Thoracic aorta (tissue), 2 donors: ENCODE data around the gene CKAP2L. TPM values are rescaled to one million over a fixed set of nuclear protein-coding genes. Genes with fewer than 3 reads are reported as not detected.
A peak's percentile ranks its signal among the peaks of the same experiment; 100 is the strongest.

Experiments
- ATAC-seq: fragments of 150-250 bp; one replicate; pipeline ENCODE4 v1.8.0; 2017; ENCODE audit warnings: low read depth; ENCODE audit not compliant: insufficient number of reproducible peaks, low FRiP score
- DNase-seq: peaks from one replicate; pipeline ENCODE4 v3.0.0-alpha.2; 2020; ENCODE audit warnings: low spot score
- H3K27ac ChIP-seq, 2 donors: fragments of 200-600 bp; sonication (generic); 1 replicate in 1 of 2; 2 replicates in 1 of 2; pipeline ENCODE4 v1.5.1; 2016; ENCODE audit warnings: mild to moderate bottlenecking in 2 of 2, moderate library complexity in 2 of 2
- H3K27me3 ChIP-seq: fragments of 200-600 bp; sonication (generic); replicated peaks from 2 replicates; pipeline ENCODE4 v1.6.0; 2016; ENCODE audit warnings: mild to moderate bottlenecking; ENCODE audit not compliant: insufficient read depth
- H3K36me3 ChIP-seq: fragments of 200-600 bp; sonication (generic); one replicate; pipeline ENCODE4 v1.5.1; 2016
- H3K4me1 ChIP-seq, 2 donors: fragments of 200-600 bp; sonication (generic); 1 replicate in 1 of 2; 2 replicates in 1 of 2; pipeline versions ENCODE4 v1.5.1 to v1.6.0; 2016; ENCODE audit warnings: low read depth in 2 of 2, mild to moderate bottlenecking in 1 of 2; ENCODE audit not compliant: control insufficient read depth in 1 of 2
- H3K4me3 ChIP-seq: fragments of 200-600 bp; sonication (generic); 2 replicates; pipeline ENCODE4 v1.5.1; 2016; ENCODE audit warnings: mild to moderate bottlenecking
- H3K9me3 ChIP-seq: fragments of 200-600 bp; sonication (generic); 2 replicates; pipeline ENCODE4 v1.5.1; 2016
- total RNA-seq, 2 donors: library from RNA; depleted of rRNA; stranded (reverse); fragments of >200 nt; gene quantifications; one replicate each; pipeline versions ENCODE4 v1.1.0 to v1.2.3, GENCODE V29; 2016
- TF ChIP-seq, protein P1 (sequence below): fragments of 200-600 bp; sonication (generic); IDR thresholded peaks from one replicate; pipeline ENCODE4 v1.5.1; 2019; ENCODE audit warnings: antibody characterized with exemption

CKAP2L gene
- total RNA-seq, 2 donors from 2014 or later, result 1.3 TPM; not detected in 1

GRCh38 chr2:112768432-112768831 lies 4.0 kb upstream of the CKAP2L start:
- peaks cover 4 to 5% of the 10 kb centered on the region in 2 donors for H3K4me1 ChIP-seq
- ATAC-seq (no peak), DNase-seq (no peak)
- H3K4me3 ChIP-seq, result no peak overlapping the region
- H3K36me3 ChIP-seq, result no peaks in the 10 kb centered on the region
- TF ChIP-seq, protein P1, sequence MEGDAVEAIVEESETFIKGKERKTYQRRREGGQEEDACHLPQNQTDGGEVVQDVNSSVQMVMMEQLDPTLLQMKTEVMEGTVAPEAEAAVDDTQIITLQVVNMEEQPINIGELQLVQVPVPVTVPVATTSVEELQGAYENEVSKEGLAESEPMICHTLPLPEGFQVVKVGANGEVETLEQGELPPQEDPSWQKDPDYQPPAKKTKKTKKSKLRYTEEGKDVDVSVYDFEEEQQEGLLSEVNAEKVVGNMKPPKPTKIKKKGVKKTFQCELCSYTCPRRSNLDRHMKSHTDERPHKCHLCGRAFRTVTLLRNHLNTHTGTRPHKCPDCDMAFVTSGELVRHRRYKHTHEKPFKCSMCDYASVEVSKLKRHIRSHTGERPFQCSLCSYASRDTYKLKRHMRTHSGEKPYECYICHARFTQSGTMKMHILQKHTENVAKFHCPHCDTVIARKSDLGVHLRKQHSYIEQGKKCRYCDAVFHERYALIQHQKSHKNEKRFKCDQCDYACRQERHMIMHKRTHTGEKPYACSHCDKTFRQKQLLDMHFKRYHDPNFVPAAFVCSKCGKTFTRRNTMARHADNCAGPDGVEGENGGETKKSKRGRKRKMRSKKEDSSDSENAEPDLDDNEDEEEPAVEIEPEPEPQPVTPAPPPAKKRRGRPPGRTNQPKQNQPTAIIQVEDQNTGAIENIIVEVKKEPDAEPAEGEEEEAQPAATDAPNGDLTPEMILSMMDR, result no peak
- no peak overlapping the region for H3K27ac ChIP-seq
- no peaks in the 10 kb centered on the region for H3K9me3 ChIP-seq
- no peaks in the 10 kb centered on the region for H3K27me3 ChIP-seq

- Histone ChIP-seq H3K9me3 (no peaks in the 10 kb centered on the region), H3K4me3 (peak overlapping the region; percentile 49), H3K36me3 (no peaks in the 10 kb centered on the region), H3K27me3 (no peaks in the 10 kb centered on the region), H3K27ac (no peak overlapping the region), H3K4me1 (peaks cover 4 to 5% of the 10 kb centered on the region in 2 donors)
- TF ChIP-seq, protein P1, result no peak
- no peak for DNase-seq
- ATAC-seq, result no peak
Measured at GRCh38 chr2:112767693-112768330, 3.4 kb upstream of the CKAP2L start.

GRCh38 chr2:112765251-112765650 lies 842 bp upstream of the CKAP2L start:
- TF ChIP-seq, protein P1, result no peak
- peak overlapping the region; percentile 94 for H3K4me3 ChIP-seq
- DNase-seq (no peak), ATAC-seq (no peak)
- peaks cover 4 to 5% of the 10 kb centered on the region in 2 donors for H3K4me1 ChIP-seq
- H3K27me3 ChIP-seq, result no peaks in the 10 kb centered on the region
- H3K9me3 ChIP-seq, result no peaks in the 10 kb centered on the region
- no peak overlapping the region for H3K27ac ChIP-seq
- H3K36me3 ChIP-seq, result no peaks in the 10 kb centered on the region

GRCh38 chr2:112762276-112762675 lies 2.1 kb downstream of the CKAP2L start:
- Histone ChIP-seq H3K36me3 (no peaks in the 10 kb centered on the region), H3K4me1 (peaks cover 4 to 5% of the 10 kb centered on the region in 2 donors), H3K9me3 (no peaks in the 10 kb centered on the region), H3K27me3 (no peaks in the 10 kb centered on the region), H3K4me3 (no peak overlapping the region), H3K27ac (no peak overlapping the region)
- ATAC-seq, result no peak
- no peak for DNase-seq
- TF ChIP-seq, protein P1, result no peak

GRCh38 chr2:112760149-112760548 lies 4.3 kb downstream of the CKAP2L start:
- peaks cover 4 to 5% of the 10 kb centered on the region in 2 donors for H3K4me1 ChIP-seq
- TF ChIP-seq, protein P1, result no peak
- H3K9me3 ChIP-seq, result no peaks in the 10 kb centered on the region
- no peak for ATAC-seq
- H3K4me3 ChIP-seq, result no peak overlapping the region
- no peaks in the 10 kb centered on the region for H3K36me3 ChIP-seq
- H3K27me3 ChIP-seq, result no peaks in the 10 kb centered on the region
- H3K27ac ChIP-seq, result no peak overlapping the region
- no peak for DNase-seq
